ENCODE measurements around the gene RNASE8.

RNASE8 gene

DNA sequence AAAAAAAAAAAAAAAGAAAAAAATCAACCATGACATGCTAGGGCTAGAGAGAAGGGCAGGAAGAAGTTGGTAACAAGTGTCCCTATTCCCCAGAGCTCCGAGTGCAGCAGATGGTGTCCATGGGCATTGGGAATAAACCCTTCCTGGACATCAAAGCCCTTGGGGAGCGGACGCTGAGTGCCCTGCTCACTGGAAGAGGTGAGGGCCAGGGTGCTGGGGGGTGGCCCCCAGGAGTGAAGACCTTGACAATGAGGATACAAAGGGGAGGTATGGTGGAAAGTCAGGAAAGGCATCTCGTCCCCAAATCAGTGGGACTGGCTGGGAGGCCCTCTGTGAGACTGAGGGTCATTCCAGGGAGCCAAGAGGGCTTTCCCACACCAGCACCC, 29.3 kb downstream of the RNASE8 start:
- Mint-ChIP-seq H3K9me3 (no peaks in the 10 kb centered on the region), H3K4me3 (no peak overlapping the region)

DNA sequence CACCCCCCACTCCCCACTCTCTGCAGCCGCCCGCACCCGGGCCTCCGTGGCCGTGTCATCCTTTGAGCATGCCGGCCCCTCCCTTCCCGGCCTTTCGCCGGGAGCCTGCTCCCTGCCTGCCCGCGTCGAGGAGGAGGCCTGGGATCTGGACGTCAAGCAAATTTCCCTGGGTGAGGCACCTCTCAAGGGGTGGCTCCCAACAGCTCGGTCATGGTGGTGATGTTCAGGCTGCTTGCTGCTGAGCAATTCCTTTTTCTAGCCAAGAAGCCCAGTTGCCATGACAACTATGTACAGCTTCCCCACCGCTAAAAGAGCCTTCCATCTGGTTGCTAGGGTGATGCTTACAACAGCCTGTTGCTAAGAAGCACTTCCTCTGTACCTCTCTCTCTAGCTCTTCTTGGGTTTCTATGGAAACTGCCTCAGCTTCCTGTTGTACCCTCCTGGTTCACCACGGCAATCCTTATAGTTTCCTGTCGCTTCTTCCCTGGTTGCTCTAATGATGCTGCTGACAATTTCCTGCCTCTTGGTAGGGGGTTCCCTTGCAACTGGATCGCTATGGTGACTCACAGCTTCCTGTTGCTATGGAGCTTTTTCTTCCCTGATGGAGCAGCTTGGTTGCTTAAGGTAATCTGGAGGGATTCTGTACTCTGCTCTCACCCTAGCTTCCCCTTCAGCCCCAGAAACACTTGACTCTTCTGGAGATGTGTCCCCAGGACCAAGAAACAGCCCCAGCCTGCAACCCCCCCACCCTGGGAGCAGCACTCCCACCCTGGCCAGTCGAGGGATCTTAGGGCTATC, 29.9 kb downstream of the RNASE8 start:
- Mint-ChIP-seq H3K4me3 (no peak overlapping the region), H3K27ac (peak overlapping the region; percentile 40), H3K36me3 (ENCODE audit: low read depth) (peaks cover 5% of the 10 kb centered on the region), H3K9me3 (no peaks in the 10 kb centered on the region), H3K27me3 (no peaks in the 10 kb centered on the region), H3K4me1 (ENCODE audit: low read depth) (peaks cover 27% of the 10 kb centered on the region)

More for the DNA sequence above, 29.3 kb downstream of the RNASE8 start:
- peaks cover 25% of the 10 kb centered on the region for H3K4me1 Mint-ChIP-seq (ENCODE audit: low read depth)
- peak overlapping the region; percentile 7 for H3K27ac Mint-ChIP-seq
- H3K27me3 Mint-ChIP-seq, result no peaks in the 10 kb centered on the region
- peaks cover 4% of the 10 kb centered on the region for H3K36me3 Mint-ChIP-seq (ENCODE audit: low read depth)

DNA sequence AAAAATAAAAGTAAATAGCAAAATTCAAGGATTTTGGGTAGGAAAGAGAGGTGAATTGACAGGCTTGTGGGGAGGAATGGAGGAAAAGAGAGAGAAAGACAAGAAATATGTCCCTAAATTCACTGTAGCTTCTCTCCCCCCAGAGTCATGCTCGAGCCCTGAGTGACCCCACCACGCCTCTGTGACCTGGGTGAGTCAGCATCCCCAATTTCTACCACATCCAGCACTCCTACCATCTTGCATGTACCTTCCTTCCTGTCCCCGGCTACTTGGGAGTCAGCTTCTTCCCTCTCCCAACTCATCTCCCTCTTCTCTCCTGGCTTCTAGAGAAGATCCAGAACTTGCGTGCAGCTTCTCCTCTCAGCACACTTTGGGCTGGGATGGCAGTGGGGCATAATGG, 31.1 kb downstream of the RNASE8 start:
- H3K27ac Mint-ChIP-seq, result no peak overlapping the region
- H3K36me3 Mint-ChIP-seq (ENCODE audit: low read depth), result peaks cover 6% of the 10 kb centered on the region
- peaks cover 28% of the 10 kb centered on the region for H3K4me1 Mint-ChIP-seq (ENCODE audit: low read depth)
- H3K27me3 Mint-ChIP-seq, result no peaks in the 10 kb centered on the region
- no peak overlapping the region for H3K4me3 Mint-ChIP-seq
- no peaks in the 10 kb centered on the region for H3K9me3 Mint-ChIP-seq

DNA sequence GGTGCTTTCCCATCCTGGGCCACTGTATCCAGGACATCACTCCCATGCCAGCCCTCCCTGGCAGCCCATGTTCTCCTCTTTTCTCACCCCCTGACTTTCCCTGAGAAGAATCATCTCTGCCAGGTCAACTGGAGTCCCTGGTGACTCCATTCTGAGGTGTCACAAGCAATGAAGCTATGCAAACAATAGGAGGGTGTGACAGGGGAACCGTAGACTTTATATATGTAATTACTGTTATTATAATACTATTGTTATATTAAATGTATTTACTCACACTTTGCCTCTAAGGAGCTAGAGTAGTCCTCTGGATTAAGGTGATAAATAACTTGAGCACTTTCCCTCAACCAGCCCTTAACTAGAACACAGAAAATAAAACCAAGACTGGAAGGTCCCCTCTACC, 31.6 kb downstream of the RNASE8 start:
- H3K4me3 Mint-ChIP-seq, result no peak overlapping the region
- H3K36me3 Mint-ChIP-seq (ENCODE audit: low read depth), result peaks cover 6% of the 10 kb centered on the region
- no peaks in the 10 kb centered on the region for H3K27me3 Mint-ChIP-seq
- peaks cover 28% of the 10 kb centered on the region for H3K4me1 Mint-ChIP-seq (ENCODE audit: low read depth)
- peak overlapping the region; percentile 36 for H3K27ac Mint-ChIP-seq
- H3K9me3 Mint-ChIP-seq, result no peaks in the 10 kb centered on the region

DNA sequence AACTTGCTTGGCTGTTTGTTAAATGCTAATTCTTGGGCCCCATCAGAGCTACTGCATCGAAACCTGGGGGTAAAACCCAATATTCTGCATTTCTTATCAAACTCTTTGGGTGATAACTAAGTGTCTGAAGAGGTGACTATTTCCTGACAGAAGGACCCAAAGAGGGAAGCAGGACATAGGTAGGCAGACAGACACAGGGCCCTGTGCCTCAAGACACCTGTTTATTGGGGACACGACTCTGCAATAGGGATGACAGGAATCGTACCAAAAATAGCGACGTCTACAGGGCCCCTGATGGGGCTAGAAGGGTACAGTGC, 32.2 kb downstream of the RNASE8 start:
- H3K27me3 Mint-ChIP-seq, result no peaks in the 10 kb centered on the region
- H3K9me3 Mint-ChIP-seq, result no peaks in the 10 kb centered on the region
- peak overlapping the region; percentile 36 for H3K27ac Mint-ChIP-seq
- H3K4me1 Mint-ChIP-seq (ENCODE audit: low read depth), result peaks cover 28% of the 10 kb centered on the region
- peaks cover 6% of the 10 kb centered on the region for H3K36me3 Mint-ChIP-seq (ENCODE audit: low read depth)
- H3K4me3 Mint-ChIP-seq, result no peak overlapping the region

DNA sequence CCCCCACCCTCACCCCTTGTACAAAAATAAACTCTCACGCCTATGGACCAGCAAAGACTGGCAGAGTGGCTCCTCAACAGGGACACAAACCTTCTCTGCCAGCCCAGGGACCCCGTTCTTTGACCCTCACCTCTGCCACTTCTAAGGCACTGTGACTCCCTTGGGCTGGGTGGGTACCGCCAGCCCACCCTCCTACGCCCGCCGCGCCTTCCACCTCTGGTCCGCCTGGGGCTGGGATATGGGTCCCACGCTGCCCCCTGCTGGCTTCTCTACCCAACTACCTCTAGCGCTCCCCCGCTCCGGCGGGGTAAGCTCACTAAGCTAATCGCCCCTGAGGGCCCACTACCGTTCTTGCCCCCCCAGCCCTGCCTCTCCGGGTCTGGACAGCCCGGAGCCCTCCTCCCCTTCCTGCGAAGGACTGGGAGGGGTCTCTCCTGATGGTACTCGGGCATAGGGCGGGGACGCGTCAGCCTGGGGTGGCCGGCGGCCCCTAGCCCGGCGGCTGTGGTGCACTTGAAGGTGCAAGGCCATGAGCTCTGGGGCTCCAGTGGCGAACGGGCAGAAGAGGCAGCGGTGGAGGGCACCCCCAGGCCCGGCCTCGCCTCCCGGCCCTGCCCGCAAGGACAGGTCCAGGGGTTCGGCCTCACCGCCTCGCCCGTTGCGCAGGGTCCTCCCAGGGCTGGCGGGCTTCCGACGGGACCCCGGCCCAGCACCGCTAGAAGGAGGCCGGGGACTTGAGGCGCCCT, 32.7 kb downstream of the RNASE8 start:
- H3K9me3 Mint-ChIP-seq, result no peaks in the 10 kb centered on the region
- H3K4me3 Mint-ChIP-seq, result no peak overlapping the region
- no peak overlapping the region for H3K27ac Mint-ChIP-seq
- peaks cover 28% of the 10 kb centered on the region for H3K4me1 Mint-ChIP-seq (ENCODE audit: low read depth)
- peaks cover 6% of the 10 kb centered on the region for H3K36me3 Mint-ChIP-seq (ENCODE audit: low read depth)
- no peaks in the 10 kb centered on the region for H3K27me3 Mint-ChIP-seq

DNA sequence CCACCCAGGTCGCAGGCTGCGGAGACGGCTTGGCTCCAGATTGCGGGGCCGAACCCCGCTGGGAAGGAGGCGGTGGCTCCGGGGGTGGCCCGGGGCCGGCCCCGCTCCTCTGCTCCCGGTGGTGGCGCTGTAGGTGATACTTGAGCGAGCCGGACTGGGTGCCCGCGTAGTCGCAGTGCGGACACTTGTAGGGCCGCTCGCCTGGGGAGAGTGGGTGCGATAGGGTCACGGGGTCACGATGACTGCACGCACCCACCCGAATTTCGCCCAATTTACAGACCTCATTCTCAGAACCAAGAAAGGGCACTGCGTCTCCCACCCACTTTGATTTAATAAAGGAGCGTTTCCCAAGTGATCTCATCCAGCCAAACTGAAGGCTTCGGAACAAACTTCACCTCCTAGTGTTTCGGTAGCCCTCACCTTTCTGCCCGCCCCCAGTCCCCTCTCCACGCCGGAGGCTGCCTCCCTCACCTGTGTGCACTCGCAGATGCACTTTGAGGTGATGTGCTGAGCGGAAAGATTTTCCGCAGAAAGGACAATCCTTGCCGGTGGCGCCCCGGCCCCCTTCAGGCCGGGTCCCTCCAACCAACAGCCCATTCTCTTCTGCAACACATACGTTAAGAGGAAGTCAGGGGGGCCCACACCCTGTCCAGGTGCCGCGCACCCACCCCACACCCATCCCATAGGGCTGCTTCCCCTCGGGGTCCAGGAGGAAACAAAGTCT, 33.5 kb downstream of the RNASE8 start:
- peaks cover 6% of the 10 kb centered on the region for H3K36me3 Mint-ChIP-seq (ENCODE audit: low read depth)
- H3K4me3 Mint-ChIP-seq, result no peak overlapping the region
- peaks cover 28% of the 10 kb centered on the region for H3K4me1 Mint-ChIP-seq (ENCODE audit: low read depth)
- no peaks in the 10 kb centered on the region for H3K27me3 Mint-ChIP-seq
- H3K9me3 Mint-ChIP-seq, result no peaks in the 10 kb centered on the region
- no peak overlapping the region for H3K27ac Mint-ChIP-seq

DNA sequence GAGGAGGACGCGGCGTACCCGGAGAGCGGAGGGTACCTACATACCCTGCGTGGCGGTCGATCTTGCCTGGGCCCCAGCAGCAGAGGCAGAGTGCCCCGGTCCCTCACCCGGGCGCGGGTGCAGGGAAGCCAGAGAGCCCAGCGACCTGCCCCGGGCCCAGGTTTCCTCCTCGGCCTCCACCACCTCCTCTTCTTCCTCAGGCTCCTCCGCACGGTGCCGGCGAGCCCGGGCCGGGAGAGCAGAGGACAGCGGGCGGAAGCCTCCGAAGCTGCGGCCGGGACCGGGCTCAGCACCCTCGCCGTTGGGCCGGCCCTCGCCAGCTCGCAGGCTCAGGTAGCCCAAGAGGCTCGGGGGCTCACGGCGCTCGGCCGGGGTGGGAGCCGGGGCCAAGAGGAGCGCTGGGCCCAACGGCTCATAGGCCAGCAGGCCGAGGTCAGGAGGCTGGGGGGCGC, 34.2 kb downstream of the RNASE8 start:
- Mint-ChIP-seq H3K36me3 (ENCODE audit: low read depth) (peaks cover 6% of the 10 kb centered on the region), H3K27ac (no peak overlapping the region), H3K4me3 (no peak overlapping the region), H3K27me3 (no peaks in the 10 kb centered on the region), H3K9me3 (no peaks in the 10 kb centered on the region), H3K4me1 (ENCODE audit: low read depth) (peaks cover 23% of the 10 kb centered on the region)

DNA sequence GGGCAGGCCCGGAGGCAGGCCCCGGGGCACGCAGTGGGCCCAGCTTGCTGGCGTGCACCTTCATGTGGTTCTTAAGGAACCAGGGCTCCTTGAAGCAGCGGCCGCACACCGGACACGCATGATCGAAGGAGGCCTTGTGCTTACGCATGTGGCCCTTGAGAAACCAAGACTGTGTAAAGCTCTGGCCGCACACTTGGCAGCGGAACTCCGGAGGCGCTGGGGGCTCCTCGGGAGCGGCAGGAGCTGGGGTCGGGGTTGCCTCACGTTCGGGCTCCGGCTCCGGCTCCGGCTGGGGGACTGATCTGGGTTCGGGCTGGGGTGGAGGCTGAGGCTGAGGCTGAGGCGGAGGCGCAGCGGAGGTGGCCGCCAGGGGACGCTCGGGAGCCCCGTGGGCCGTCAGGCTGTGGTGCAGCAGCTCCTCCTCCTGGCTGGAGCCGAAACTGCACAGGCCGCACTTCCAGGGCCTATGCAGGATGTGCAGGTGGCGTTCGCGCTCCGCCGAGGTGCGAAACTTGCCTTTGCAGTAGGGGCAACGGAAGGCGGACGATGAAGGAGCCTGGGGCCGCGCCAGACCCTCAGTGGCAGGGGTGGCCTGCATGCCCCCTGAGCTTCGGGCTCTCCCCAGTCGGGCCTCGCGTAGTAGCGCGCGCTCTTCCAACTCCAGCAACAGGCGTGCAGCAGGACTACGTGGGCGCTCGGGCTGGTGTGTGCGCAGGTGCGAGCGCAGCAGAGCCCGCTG, 34.8 kb downstream of the RNASE8 start:
- Mint-ChIP-seq H3K36me3 (ENCODE audit: low read depth) (peaks cover 6% of the 10 kb centered on the region), H3K4me1 (ENCODE audit: low read depth) (peaks cover 24% of the 10 kb centered on the region)

DNA sequence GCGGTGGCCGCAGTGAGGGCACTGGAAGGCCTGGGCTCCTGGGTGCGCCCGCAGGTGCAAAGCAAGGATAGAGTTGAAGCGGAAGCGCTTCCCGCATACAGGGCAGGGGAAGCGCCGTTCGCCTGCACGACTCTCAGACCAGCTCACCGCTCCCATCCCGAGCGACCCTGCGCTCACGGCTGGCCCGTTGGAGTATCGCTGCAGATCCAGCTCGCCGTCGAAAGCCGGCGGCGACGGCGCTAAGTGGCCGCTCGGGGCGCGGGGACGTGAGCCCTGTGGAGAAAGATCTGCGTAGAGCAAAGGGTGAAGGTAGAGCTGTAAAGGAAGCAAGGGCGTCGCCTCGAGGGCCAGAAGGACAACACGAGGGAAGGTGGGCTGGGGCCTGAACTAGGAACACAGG, 35.4 kb downstream of the RNASE8 start:
- Mint-ChIP-seq H3K27me3 (no peaks in the 10 kb centered on the region), H3K4me3 (no peak overlapping the region), H3K9me3 (no peaks in the 10 kb centered on the region), H3K4me1 (ENCODE audit: low read depth) (peaks cover 18% of the 10 kb centered on the region), H3K27ac (no peak overlapping the region), H3K36me3 (ENCODE audit: low read depth) (peaks cover 6% of the 10 kb centered on the region)

More for the DNA sequence above, 34.8 kb downstream of the RNASE8 start:
- H3K4me3 Mint-ChIP-seq, result no peak overlapping the region
- no peaks in the 10 kb centered on the region for H3K9me3 Mint-ChIP-seq
- H3K27ac Mint-ChIP-seq, result no peak overlapping the region
- H3K27me3 Mint-ChIP-seq, result no peaks in the 10 kb centered on the region

DNA sequence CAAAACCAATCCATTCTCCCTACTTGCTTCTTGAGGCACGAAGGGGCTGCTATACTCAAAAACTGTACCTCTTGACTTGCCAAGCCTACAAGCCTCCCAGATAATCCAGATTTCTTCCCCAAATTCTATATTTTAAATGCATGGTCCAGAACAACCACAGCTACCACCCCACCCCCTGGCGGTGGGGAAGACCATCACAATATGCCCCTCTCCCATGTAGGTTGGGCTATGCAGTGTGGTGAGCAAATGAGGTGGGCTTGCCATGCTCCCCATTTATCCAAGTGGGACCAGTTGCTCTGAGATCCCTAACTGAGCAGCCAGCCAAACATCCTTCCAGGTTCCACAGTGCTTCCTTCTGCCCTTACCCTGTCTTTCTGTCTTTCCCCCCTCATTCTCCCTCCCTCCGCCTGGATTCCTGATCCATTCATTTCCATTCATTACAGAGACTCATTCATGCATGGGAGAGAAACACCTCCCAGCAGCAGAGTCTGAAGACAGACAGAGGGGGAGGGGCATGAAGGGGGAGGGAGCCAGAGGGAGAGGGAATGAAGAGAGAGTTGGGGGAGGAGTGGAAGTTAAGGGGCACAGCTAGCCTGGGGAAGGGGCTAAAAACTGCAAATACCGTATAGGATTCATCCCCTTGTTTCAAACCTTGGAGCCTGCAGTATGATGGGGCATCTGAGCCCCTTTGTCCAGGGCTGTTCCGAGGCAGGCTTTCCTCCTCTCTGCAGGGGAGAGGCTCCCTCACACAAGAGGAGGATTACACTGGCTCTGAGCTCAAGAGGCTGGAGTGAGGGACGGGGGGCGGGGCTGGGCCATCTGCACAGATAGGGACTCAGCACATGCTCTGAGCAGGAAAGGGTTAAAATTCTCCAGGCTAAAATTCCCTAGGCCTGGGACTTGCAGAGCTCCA, 36.4 kb downstream of the RNASE8 start:
- no peak overlapping the region for H3K4me3 Mint-ChIP-seq

DNA sequence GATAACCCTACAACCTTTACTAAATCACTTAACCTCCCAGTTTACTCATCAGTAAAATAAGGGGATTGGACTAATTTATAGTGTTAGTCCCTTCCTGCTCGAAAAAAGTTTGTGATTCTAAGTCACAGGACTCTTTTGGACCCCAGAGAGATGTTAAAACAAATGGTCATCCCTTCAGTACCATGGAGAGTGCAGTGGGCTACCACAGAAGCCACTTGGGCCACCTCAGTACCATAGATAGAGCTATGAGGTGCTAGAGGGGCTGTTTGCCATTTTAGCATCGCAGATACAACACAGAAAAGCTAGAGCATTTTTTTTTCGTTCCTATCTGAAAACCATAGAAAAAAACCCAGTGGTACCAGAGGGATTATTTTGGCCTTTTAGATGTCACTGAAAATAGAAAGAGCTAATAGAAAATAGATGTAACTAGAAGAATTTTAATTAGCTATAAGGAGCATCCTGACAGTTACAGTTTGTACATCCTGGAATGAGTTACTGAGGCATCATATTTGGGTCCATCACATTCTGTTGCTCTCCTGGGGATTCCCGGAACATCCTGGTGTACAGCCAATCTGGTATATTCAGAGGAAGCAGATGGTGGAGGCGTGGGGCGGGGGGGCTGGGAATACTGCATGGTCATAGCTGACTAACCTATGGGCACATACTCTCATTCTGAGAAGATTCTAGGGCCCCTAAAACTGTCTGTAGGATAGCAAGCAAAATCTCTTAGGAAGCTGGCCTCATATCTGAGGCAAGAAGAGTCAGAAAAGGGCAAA, 38.0 kb downstream of the RNASE8 start:
- Mint-ChIP-seq H3K4me3 (no peak overlapping the region), H3K27me3 (peaks cover 9% of the 10 kb centered on the region), H3K4me1 (ENCODE audit: low read depth) (peaks cover 24% of the 10 kb centered on the region), H3K9me3 (no peaks in the 10 kb centered on the region), H3K27ac (no peak overlapping the region), H3K36me3 (ENCODE audit: low read depth) (peaks cover 6% of the 10 kb centered on the region)

More for the DNA sequence above, 36.4 kb downstream of the RNASE8 start:
- peaks cover 15% of the 10 kb centered on the region for H3K4me1 Mint-ChIP-seq (ENCODE audit: low read depth)
- H3K36me3 Mint-ChIP-seq (ENCODE audit: low read depth), result peaks cover 6% of the 10 kb centered on the region
- peaks cover 4% of the 10 kb centered on the region for H3K27me3 Mint-ChIP-seq
- H3K27ac Mint-ChIP-seq, result no peak overlapping the region
- no peaks in the 10 kb centered on the region for H3K9me3 Mint-ChIP-seq

DNA sequence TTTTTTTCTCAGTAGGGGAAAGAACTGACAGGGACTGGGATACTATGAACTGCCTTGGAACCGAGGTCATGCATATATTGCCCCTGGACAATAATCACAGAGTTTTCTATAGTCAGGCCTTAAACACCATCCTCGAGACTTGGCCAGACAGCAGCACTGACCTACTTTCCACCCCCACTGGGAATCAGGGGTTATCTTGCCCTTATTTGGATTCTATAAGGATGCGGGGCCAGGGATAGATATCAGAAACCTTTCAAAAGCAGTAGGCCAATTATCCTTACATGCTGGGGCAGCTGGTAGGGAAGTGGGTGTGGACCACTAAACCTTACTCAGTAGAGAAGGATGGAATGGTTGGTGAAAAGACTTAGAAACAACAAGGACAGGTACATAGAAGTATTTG, 38.8 kb downstream of the RNASE8 start:
- Mint-ChIP-seq H3K27me3 (peaks cover 9% of the 10 kb centered on the region), H3K27ac (no peak overlapping the region), H3K9me3 (no peaks in the 10 kb centered on the region), H3K4me3 (peak overlapping the region; percentile 55), H3K36me3 (ENCODE audit: low read depth) (peaks cover 5% of the 10 kb centered on the region), H3K4me1 (ENCODE audit: low read depth) (peaks cover 24% of the 10 kb centered on the region)
